Fibroblast of lung (primary cell): Measurements from ENCODE around the gene AKAP6.

Source experiments
- CTCF ChIP-seq, 2 donors: IDR thresholded peaks in 1 of 2; conservative IDR thresholded peaks in 1 of 2; 1 replicate in 1 of 2; 2 replicates in 1 of 2; pipeline ENCODE4 v1.5.1; 2011 to 2012; ENCODE audit warnings: low read length in 2 of 2, control low read depth in 1 of 2, inconsistent platforms in 1 of 2, low read depth in 1 of 2, mild to moderate bottlenecking in 1 of 2
- EZH2 ChIP-seq: IDR thresholded peaks from 2 replicates; pipeline ENCODE4 v1.5.1; 2012; ENCODE audit warnings: low read length, control low read depth, mild to moderate bottlenecking; ENCODE audit errors: missing control alignments

- TF ChIP-seq CTCF (conservative IDR thresholded peaks at IDR 0.05 in 1 of 2, IDR thresholded peaks at IDR 0.05 in 1 of 2; ENCODE audit: low read depth in 1 of 2, low read length in 2 of 2) = no peak
- TF ChIP-seq EZH2 = no peak
Measured at GRCh38 chr14:32726516-32726915, 397.4 kb downstream of the AKAP6 start.
